ENCODE data around the gene C8A.

The C8A gene

DNA sequence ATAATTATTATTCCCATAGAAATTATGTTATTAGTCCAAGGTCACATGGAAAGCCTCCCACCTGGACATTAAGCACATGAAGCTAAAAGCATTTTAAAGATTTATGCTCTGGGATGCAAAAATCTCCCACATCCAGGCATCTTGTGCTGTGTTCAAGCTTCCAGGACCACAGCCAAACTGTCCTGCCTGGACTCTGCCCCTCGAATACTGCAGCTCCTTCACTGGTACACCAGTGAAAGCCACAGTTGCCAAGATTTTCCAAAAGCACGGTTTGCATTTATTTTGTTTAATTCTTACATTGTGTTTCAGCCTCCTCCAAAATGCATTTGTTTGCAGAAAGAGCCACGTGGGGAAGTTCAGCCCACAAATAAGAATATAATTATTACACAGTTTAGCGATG is 72.6 kb downstream of the C8A start:
- no peak for DNase-seq (ENCODE audit: low read depth)
- H3K4me3 ChIP-seq (ENCODE audit: low read length), result no peak overlapping the region
- TF ChIP-seq, protein P1, sequence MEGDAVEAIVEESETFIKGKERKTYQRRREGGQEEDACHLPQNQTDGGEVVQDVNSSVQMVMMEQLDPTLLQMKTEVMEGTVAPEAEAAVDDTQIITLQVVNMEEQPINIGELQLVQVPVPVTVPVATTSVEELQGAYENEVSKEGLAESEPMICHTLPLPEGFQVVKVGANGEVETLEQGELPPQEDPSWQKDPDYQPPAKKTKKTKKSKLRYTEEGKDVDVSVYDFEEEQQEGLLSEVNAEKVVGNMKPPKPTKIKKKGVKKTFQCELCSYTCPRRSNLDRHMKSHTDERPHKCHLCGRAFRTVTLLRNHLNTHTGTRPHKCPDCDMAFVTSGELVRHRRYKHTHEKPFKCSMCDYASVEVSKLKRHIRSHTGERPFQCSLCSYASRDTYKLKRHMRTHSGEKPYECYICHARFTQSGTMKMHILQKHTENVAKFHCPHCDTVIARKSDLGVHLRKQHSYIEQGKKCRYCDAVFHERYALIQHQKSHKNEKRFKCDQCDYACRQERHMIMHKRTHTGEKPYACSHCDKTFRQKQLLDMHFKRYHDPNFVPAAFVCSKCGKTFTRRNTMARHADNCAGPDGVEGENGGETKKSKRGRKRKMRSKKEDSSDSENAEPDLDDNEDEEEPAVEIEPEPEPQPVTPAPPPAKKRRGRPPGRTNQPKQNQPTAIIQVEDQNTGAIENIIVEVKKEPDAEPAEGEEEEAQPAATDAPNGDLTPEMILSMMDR (IDR thresholded peaks at IDR 0.05; ENCODE audit: insufficient read depth, low read depth, low read length, missing control alignments), result no peak

GRCh38 chr1:56927986-56928385 is 73.4 kb downstream of the C8A start:
- TF ChIP-seq, protein P1 (IDR thresholded peaks at IDR 0.05; ENCODE audit: insufficient read depth, low read depth, low read length, missing control alignments), result no peak
- DNase-seq (ENCODE audit: low read depth), result no peak
- no peak overlapping the region for H3K4me3 ChIP-seq (ENCODE audit: low read length)

- no peak for DNase-seq (ENCODE audit: low read depth)
- no peak overlapping the region for H3K4me3 ChIP-seq (ENCODE audit: low read length)
- TF ChIP-seq, protein P1 (IDR thresholded peaks at IDR 0.05; ENCODE audit: insufficient read depth, low read depth, low read length, missing control alignments), result no peak
Observed at GRCh38 chr1:56929492-56929891, 74.9 kb downstream of the C8A start.

DNA sequence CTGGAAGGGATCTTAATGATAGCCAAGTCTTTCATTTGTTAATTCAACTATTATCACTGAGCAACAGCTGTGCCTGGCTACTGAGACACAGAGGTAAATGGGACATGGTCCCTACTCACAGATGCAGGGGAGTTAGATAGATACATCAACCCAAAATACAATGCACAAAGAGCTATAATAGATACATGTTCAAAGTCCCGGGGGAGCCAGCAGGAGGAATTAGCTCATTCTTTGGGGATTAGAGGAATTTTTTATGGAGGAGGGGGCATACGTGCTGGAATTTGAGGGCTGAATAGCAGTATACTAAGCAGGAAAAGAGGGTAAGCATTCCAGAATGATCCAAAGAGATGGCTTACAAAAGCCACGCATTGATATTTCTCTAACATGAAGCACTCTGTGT is 76.6 kb downstream of the C8A start:
- TF ChIP-seq, protein P1 (IDR thresholded peaks at IDR 0.05; ENCODE audit: insufficient read depth, low read depth, low read length, missing control alignments), result no peak
- DNase-seq (ENCODE audit: low read depth), result no peak
- no peak overlapping the region for H3K4me3 ChIP-seq (ENCODE audit: low read length)

DNA sequence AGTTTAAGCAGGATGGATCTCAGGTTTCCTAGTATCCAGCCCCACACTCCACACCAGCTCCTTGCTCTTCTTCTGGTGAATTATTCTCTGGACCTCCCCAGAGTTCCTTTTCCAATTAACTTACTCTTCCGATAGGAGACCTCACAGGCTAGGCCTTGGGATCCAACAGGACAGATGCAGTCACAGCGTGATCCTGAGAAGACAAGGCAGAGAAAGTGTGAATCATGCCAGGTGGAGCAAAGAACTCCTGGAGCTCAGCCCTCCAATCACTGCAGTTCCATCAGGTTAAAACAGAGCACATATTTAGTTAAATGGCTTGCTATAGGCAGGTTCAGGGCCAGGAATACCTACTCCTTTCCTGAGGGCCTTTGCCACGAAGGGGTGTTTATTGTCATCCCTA is 77.1 kb downstream of the C8A start:
- no peak for DNase-seq (ENCODE audit: low read depth)
- TF ChIP-seq, protein P1 (IDR thresholded peaks at IDR 0.05; ENCODE audit: insufficient read depth, low read depth, low read length, missing control alignments), result no peak
- H3K4me3 ChIP-seq (ENCODE audit: low read length), result no peak overlapping the region

- DNase-seq (ENCODE audit: low read depth), result no peak
- no peak overlapping the region for H3K4me3 ChIP-seq (ENCODE audit: low read length)
- TF ChIP-seq, protein P1 (IDR thresholded peaks at IDR 0.05; ENCODE audit: insufficient read depth, low read depth, low read length, missing control alignments), result no peak
Observed at GRCh38 chr1:56933161-56933560, 78.6 kb downstream of the C8A start.

- DNase-seq (ENCODE audit: low read depth), result no peak
- TF ChIP-seq, protein P1 (IDR thresholded peaks at IDR 0.05; ENCODE audit: insufficient read depth, low read depth, low read length, missing control alignments), result no peak
- no peak overlapping the region for H3K4me3 ChIP-seq (ENCODE audit: low read length)
Observed at GRCh38 chr1:56933606-56934005, 79.0 kb downstream of the C8A start.

All from epithelial cell of esophagus (primary cell).